ENCODE measurements around the gene COL21A1.

GRCh38 chr6:56055081-56055704 lies 192.2 kb downstream of the COL21A1 start:
- TF ChIP-seq BHLHE40 (IDR thresholded peaks at IDR 0.05; ENCODE audit: low read depth, low read length) = no peak
- TF ChIP-seq CBX2 (IDR thresholded peaks at IDR 0.05; ENCODE audit: borderline replicate concordance, low read depth) = no peak
- no peak for TF ChIP-seq E2F6 (IDR thresholded peaks at IDR 0.05; ENCODE audit: borderline replicate concordance, low read depth)
- no peak for TF ChIP-seq MAX (IDR thresholded peaks at IDR 0.05)
- no peak for TF ChIP-seq POLR2A (IDR thresholded peaks at IDR 0.05; ENCODE audit: low read length)
- TF ChIP-seq CTCF (IDR thresholded peaks at IDR 0.05) = no peak
- no peak for TF ChIP-seq HMGXB4 (CRISPR knock-in tag; IDR thresholded peaks at IDR 0.05; ENCODE audit: borderline replicate concordance)
